K562 (cell line): Measurements from ENCODE around the gene CSNK1D. TPM values are rescaled to one million over a fixed set of nuclear protein-coding genes. Genes with fewer than 3 reads are reported as not detected.

ENCODE experiments used
- BCL6 ChIP-seq: fragments of 250-450 bp; sonication (Bioruptor Pico); IDR thresholded peaks from 2 replicates; pipeline ENCODE4 v1.4.0; 2020
- EP400 ChIP-seq: fragments of 450-650 bp; IDR thresholded peaks from 2 replicates; pipeline ENCODE4 v1.6.1; 2017; ENCODE audit warnings: antibody characterized with exemption, mild to moderate bottlenecking, moderate library complexity
- FOXA3 ChIP-seq, 2 experiments: fragments of 450-650 bp in 1 of 2; sonication (generic) in 1 of 2; formaldehyde crosslinking; IDR thresholded peaks in 1 of 2; conservative IDR thresholded peaks in 1 of 2; 2 replicates each; pipeline versions ENCODE4 v1.4.0 to v1.8.0; 2020 to 2022; ENCODE audit warnings: mild to moderate bottlenecking in 2 of 2, missing genetic modification reagents in 1 of 2
- NR2C1 ChIP-seq, 2 experiments: fragments of 450-650 bp; IDR thresholded peaks; 2 replicates each; pipeline ENCODE4 v1.6.1; 2017; ENCODE audit warnings: mild to moderate bottlenecking in 2 of 2, antibody characterized with exemption in 1 of 2, inconsistent platforms in 1 of 2, missing compliant biosample characterization in 1 of 2, missing genetic modification characterization in 1 of 2
- RB1 ChIP-seq: fragments of 450-650 bp; IDR thresholded peaks from 2 replicates; pipeline ENCODE4 v1.6.1; 2017; ENCODE audit warnings: low read depth, mild to moderate bottlenecking
- RHOXF2B ChIP-seq: fragments of 250-450 bp; sonication (Bioruptor Pico); conservative IDR thresholded peaks from 2 replicates; pipeline ENCODE4 v1.5.1; 2021
- SMAD4 ChIP-seq: fragments of 250-450 bp; sonication (Bioruptor Pico); conservative IDR thresholded peaks from 2 replicates; pipeline ENCODE4 v1.8.0; 2021; ENCODE audit warnings: inconsistent platforms, mild to moderate bottlenecking, moderate library complexity
- YY1 ChIP-seq, 3 experiments: IDR thresholded peaks; 2 replicates each; pipeline ENCODE4 v1.6.1; 2011; ENCODE audit warnings: low read length in 2 of 3, mild to moderate bottlenecking in 2 of 3, moderate library complexity in 2 of 3, borderline replicate concordance in 1 of 3, control low read depth in 1 of 3, low read depth in 1 of 3; ENCODE audit not compliant: insufficient read depth in 3 of 3, insufficient replicate concordance in 2 of 3, control insufficient read depth in 1 of 3, insufficient read length in 1 of 3; ENCODE audit errors: extremely low read depth in 1 of 3
- ZNF57 ChIP-seq: fragments of 450-650 bp; formaldehyde crosslinking; IDR thresholded peaks from 2 replicates; pipeline ENCODE4 v1.4.0; 2020; ENCODE audit warnings: mild to moderate bottlenecking, moderate library complexity
- ZSCAN32 ChIP-seq: fragments of 450-650 bp; formaldehyde crosslinking; IDR thresholded peaks from 2 replicates; pipeline ENCODE4 v1.4.0; 2020; ENCODE audit warnings: mild to moderate bottlenecking, moderate library complexity
- polyA plus RNA-seq, 8 experiments: library from polyadenylated mRNA; depleted of rRNA in 4 of 8; stranded (reverse) in 5 of 8; unstranded in 3 of 8; fragments of >200 nt; fragmentation: Nextera tagmentation in 2 of 8; fragmentation: Illumina TruSeq in 1 of 8; extraction: Ambion mirVana in 2 of 8; extraction: Trizol in 1 of 8; gene quantifications; 2 replicates each; pipeline versions ENCODE4 v1.2.1 to v1.2.3, GENCODE V29; 2011 to 2014; ENCODE audit warnings: inconsistent platforms in 1 of 8, missing spikeins in 1 of 8
- total RNA-seq, 7 experiments: library from RNA; depleted of rRNA in 6 of 7; stranded (reverse); fragments of >200 nt in 6 of 7; fragmentation: Illumina TruSeq in 2 of 7; extraction: Trizol in 2 of 7; gene quantifications; 2 replicates each; pipeline versions ENCODE4 v1.2.1 to v1.2.3, GENCODE V29; 2011 to 2021; ENCODE audit warnings: low replicate concordance in 1 of 7
- TF ChIP-seq, protein P1 (sequence below), 2 experiments: IDR thresholded peaks; 2 replicates each; pipeline ENCODE4 v1.6.1; 2011; ENCODE audit warnings: borderline replicate concordance in 1 of 2, control low read depth in 1 of 2, low read depth in 1 of 2, low read length in 1 of 2, mild to moderate bottlenecking in 1 of 2, mixed read lengths in 1 of 2, moderate library complexity in 1 of 2; ENCODE audit not compliant: insufficient read depth in 1 of 2, insufficient read length in 1 of 2, poor library complexity in 1 of 2, severe bottlenecking in 1 of 2; ENCODE audit errors: extremely low read depth in 1 of 2
- TF ChIP-seq, protein P2 (sequence below): sonication (generic); formaldehyde crosslinking; IDR thresholded peaks from 2 replicates; pipeline ENCODE4 v1.9.0; 2022; ENCODE audit warnings: mild to moderate bottlenecking, missing genetic modification reagents
- TF ChIP-seq, protein P3 (sequence below): fragments of 450-650 bp; IDR thresholded peaks from 2 replicates; pipeline ENCODE4 v1.6.1; 2017; ENCODE audit warnings: mild to moderate bottlenecking, moderate library complexity

The CSNK1D gene
- total and polyA plus RNA-seq, 9 of the 15 experiments (the other 6 are each of a cell fraction or from before 2014, with no cell fraction given) = 6.5 to 133 (median 41.3) TPM

DNA sequence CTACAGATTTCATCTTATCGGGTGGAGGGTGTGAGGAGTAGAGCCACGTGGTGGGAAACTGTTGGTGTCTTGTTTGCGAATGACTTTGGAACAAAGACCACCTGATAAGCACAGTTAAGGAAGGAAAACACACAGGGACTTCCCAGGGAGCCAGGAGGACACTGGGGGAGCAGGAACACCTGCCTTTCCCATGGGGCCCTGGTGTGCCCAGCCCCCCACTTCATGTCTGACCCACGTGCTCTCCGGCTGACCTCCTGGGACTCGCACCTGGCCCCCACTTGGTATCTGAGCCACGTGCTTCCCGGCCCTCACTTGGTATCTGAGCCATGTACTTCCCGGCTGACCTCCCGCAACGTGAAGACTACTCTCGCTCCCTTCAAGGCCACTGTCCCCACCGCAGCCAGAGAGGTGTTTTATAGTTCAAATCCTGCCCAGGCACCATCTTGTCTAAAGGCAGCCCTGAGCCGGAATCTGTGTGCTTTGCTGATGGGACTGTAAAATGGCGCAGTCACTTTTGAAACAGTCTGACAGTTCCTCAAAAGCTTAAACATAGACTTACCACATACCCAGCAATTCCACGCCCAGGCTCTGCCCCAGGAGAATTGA is 5.4 kb upstream of the CSNK1D start (continued):
- TF ChIP-seq, protein P1, sequence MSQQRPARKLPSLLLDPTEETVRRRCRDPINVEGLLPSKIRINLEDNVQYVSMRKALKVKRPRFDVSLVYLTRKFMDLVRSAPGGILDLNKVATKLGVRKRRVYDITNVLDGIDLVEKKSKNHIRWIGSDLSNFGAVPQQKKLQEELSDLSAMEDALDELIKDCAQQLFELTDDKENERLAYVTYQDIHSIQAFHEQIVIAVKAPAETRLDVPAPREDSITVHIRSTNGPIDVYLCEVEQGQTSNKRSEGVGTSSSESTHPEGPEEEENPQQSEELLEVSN (IDR thresholded peaks at IDR 0.05; ENCODE audit: borderline replicate concordance in 1 of 2, extremely low read depth in 1 of 2, insufficient read depth in 1 of 2, insufficient read length in 1 of 2, low read depth in 1 of 2, low read length in 1 of 2, poor library complexity in 1 of 2, severe bottlenecking in 1 of 2) = peak; percentile 21 to 57
- TF ChIP-seq ZSCAN32 (CRISPR knock-in tag) (no peak), FOXA3 (CRISPR knock-in tag; conservative IDR thresholded peaks at IDR 0.05 in 1 of 2, IDR thresholded peaks at IDR 0.05 in 1 of 2) (0 out of 4 replicates have a peak, but pooled peaks of 1 of the 2 experiments have one; percentile 46), ZNF57 (CRISPR knock-in tag) (no peak), NR2C1 (IDR thresholded peaks at IDR 0.05) (no peak), NR2C1 (tag; IDR thresholded peaks at IDR 0.05) (peak; percentile 23; the same call in 1 of the 2 replicates), SMAD4 (CRISPR knock-in tag) (0 out of 2 replicates have a peak, but pooled peaks have one; percentile 22), RB1 (0 out of 2 replicates have a peak, but pooled peaks have one; percentile 6), YY1 (IDR thresholded peaks at IDR 0.05; ENCODE audit: borderline replicate concordance in 1 of 3, control insufficient read depth in 1 of 3, extremely low read depth in 1 of 3, insufficient read depth in 3 of 3, insufficient read length in 1 of 3, insufficient replicate concordance in 2 of 3, low read depth in 1 of 3, low read length in 2 of 3) (peak in 1 of 3 experiments; percentile 42), BCL6 (CRISPR knock-in tag) (no peak), RHOXF2B (CRISPR knock-in tag) (no peak), EP400 (peak; percentile 34; the same call in 1 of the 2 replicates)
- TF ChIP-seq, protein P2, sequence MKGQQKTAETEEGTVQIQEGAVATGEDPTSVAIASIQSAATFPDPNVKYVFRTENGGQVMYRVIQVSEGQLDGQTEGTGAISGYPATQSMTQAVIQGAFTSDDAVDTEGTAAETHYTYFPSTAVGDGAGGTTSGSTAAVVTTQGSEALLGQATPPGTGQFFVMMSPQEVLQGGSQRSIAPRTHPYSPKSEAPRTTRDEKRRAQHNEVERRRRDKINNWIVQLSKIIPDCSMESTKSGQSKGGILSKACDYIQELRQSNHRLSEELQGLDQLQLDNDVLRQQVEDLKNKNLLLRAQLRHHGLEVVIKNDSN (CRISPR knock-in tag) = 0 out of 2 replicates have a peak, but pooled peaks have one; percentile 11
- TF ChIP-seq, protein P3, sequence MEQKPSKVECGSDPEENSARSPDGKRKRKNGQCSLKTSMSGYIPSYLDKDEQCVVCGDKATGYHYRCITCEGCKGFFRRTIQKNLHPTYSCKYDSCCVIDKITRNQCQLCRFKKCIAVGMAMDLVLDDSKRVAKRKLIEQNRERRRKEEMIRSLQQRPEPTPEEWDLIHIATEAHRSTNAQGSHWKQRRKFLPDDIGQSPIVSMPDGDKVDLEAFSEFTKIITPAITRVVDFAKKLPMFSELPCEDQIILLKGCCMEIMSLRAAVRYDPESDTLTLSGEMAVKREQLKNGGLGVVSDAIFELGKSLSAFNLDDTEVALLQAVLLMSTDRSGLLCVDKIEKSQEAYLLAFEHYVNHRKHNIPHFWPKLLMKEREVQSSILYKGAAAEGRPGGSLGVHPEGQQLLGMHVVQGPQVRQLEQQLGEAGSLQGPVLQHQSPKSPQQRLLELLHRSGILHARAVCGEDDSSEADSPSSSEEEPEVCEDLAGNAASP = no peak
